ENCODE data around the gene TRAT1.
A peak's percentile ranks its signal among the peaks of the same experiment; 100 is the strongest.
"Not testable (repeated sequence)": the region's sequence is repeated elsewhere in the genome, so short reads cannot be mapped to it uniquely, and the experiment has no call there.

The TRAT1 gene

GRCh38 chr3:108822123-108822897 is at the start of gene TRAT1:
Gene TRAT1, plus strand, starts transcription at chr3:108822786. Its CDS starts 142 bp downstream, at chr3:108822928.
- no peak for DNase-seq (ENCODE audit: low spot score)

DNA sequence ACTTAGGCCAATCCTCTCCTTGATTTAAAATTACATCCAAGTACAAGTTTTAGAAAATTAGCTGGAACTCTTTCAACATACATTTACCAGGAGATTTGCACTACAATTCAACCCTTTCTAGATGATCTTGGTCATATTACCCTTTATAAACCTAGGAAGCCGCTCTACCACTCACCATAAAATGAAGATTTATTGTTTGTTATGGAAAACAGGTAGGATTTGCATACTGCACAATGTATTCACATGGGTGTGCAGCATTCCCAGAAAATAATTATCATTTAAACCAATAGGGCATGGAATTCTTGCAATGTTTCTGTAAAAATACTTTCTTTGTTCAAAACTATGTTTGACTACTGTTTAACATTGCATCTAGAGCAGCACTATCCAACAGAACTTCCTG is 46.9 kb upstream of the TRAT1 start:
- no peak for DNase-seq (ENCODE audit: low spot score)

DNA sequence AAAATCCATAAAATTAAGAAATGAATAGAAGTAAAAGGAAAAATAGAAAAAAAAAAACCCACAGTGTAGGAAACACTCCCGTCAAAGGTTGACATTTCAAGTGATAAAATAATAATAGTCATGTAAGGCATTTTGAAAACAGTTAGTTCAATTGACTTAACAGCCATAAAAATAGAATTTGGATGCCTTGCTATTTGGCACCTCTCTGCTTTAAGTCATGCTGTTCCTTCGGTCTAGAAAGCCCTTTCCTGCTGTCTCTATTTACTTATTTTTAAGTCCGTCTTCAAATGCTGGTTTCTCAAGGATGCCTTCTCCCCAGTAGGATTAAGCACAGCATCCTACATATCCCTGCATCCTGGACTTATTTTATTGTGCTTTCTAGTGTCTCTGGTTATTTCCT is 43.1 kb upstream of the TRAT1 start:
- DNase-seq (ENCODE audit: low spot score), result no peak

- DNase-seq (ENCODE audit: low spot score), result no peak
Observed at GRCh38 chr3:108780235-108780634, 42.4 kb upstream of the TRAT1 start.

- DNase-seq (ENCODE audit: low spot score), result no peak
Observed at GRCh38 chr3:108791473-108791872, 31.1 kb upstream of the TRAT1 start.

GRCh38 chr3:108804437-108804836 is 18.1 kb upstream of the TRAT1 start:
- DNase-seq (ENCODE audit: low spot score), result peak; percentile 95

DNA sequence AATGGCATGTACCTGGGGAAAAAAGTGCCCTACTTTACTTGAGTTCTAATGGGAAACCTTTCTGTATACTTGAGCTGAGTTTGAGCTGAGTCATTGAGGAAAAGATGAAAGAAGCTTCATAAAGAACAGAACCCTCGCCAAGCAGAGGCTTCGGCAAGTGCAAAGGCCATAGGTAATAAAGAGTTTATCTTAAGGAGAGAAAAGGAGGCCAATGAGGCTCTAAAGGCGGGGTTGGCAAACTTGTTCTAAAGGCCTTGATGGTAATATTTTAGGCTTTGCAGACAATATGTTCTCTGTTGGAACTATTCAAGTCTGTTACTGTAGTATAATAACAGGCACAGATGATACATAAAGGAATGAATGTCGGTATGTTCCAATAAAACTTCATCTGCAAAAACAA is 17.6 kb upstream of the TRAT1 start:
- DNase-seq (ENCODE audit: low spot score), result peak; percentile 41

DNA sequence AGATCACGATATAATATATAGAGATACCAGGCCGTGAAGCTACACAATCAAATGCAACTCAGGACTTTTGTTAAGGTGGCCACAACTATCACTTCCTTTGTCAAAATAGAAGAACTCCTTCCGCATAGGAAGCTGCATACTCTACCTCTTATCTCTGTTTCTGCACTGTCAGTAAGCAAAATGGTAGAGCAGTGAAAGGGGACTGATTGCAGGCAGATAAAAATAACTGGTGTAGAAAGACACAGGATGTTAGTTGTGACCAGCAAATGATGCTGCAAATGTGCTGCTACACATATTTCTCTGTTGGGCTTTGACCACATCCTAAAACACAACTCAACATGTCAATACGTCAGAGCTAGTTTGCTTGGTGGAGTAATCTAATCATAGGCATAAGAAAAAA is 16.3 kb upstream of the TRAT1 start:
- no peak for DNase-seq (ENCODE audit: low spot score)

GRCh38 chr3:108818404-108818803 is 4.2 kb upstream of the TRAT1 start:
- DNase-seq (ENCODE audit: low spot score), result peak; percentile 66

GRCh38 chr3:108820586-108820985 is 2.0 kb upstream of the TRAT1 start:
- no peak for DNase-seq (ENCODE audit: low spot score)

DNA sequence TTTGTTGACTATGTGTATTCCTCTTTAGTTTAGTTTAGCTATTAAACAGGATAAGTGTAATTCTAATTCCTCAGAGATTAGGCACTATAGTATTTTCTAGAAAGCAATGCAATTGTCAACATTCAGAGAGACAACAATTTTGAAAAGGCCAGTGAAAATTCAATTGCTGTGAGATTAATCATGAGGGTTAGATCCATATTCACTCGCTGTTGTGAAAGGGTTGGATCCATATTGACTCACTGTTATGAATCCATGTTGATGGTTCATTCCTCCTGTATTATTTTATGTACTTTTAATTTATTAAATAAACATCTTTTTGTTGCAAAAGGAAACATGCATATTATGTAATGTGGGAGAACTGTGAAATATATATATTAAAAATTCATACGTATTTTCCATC is 641 bp downstream of the TRAT1 start:
- DNase-seq (ENCODE audit: low spot score), result no peak

DNA sequence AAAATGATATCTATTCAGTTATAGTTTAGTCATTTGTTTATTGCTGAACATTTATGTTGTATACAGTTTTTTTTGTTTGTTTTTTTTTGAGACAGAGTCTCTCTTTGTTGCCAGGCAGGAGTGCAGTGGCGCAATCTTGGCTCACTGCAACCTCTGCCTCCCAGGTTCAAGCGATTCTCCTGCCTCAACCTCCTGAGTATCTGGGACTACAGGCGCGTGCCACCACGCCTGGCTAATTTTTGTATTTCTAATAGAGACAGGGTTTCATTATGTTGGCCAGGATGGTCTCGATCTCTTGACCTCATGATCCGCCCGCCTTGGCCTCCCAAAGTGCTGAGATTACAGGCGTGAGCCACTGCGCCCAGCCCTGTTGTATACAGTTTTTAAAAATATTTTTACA is 1.2 kb downstream of the TRAT1 start:
- not testable (repeated sequence) for DNase-seq (ENCODE audit: low spot score)

GRCh38 chr3:108826309-108827187 is 4.0 kb downstream of the TRAT1 start:
- no peak for DNase-seq (ENCODE audit: low spot score)

DNA sequence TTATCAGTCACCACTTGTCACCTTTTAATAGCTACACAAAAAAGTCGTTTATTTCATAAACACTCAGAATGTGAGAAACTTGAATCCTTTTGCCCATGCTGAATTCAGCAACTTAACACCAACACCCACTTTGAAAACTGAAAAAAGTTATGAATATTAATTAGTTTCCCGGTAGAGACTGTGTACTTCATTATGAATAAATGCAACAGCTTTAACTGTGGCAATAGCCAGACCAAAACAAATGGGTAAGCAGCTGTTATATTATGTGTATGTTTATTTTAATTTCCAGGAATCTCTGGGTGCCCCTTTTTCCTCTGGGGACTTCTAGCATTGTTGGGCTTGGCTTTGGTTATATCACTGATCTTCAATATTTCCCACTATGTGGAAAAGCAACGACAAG is 7.8 kb downstream of the TRAT1 start:
- DNase-seq (ENCODE audit: low spot score), result no peak

DNA sequence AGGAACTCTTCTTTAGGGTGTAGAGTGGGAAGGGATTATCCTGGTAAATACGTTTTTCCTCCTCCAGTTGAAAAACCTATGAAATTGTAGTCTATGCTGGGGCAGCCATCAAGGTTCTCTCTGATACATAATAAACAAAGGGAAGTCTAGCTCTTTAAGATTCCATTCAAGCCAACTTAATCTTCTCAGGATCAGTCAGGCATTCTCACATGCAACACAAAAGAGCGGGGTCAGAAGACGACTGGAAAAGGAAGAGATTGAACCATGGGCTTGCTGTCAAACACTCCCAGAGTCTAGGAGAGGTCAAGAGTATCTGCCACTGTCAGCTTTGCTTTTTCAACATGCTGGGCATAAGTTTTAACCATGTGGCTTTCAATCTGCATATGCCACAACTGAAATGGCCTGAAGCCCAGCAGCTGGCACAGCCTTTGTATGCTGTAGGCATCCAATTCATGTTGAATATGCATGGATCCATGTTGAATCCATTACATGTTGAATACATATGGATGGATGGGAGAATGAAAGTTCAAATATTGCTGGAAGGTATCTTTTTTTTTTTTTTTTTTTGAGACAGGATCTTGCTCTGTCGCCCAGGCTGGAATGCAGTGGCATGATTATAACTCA is 8.5 kb downstream of the TRAT1 start:
- no peak for DNase-seq (ENCODE audit: low spot score)

DNA sequence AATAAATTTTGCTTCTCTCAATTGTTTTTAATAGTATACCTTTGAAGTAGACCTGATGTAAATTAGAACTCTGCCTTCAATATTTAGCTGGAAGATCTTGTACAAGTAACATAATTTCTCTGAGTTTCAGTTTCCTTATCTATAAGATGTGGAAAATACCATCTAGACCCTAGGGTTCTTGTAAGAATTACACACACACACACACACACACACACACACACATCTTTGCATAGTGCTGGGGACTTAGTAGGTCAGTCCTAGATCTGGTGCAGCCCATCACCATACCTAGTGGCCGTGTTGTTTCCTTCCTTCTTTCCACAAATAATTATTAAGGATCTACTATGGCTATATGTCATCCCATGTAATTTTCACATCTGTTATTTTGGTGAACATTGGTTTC is 11.0 kb downstream of the TRAT1 start:
- DNase-seq (ENCODE audit: low spot score), result no peak

- DNase-seq (ENCODE audit: low spot score), result no peak
Observed at GRCh38 chr3:108834551-108834950, 12.0 kb downstream of the TRAT1 start.

- no peak for DNase-seq (ENCODE audit: low spot score)
Observed at GRCh38 chr3:108835101-108835500, 12.5 kb downstream of the TRAT1 start.

DNA sequence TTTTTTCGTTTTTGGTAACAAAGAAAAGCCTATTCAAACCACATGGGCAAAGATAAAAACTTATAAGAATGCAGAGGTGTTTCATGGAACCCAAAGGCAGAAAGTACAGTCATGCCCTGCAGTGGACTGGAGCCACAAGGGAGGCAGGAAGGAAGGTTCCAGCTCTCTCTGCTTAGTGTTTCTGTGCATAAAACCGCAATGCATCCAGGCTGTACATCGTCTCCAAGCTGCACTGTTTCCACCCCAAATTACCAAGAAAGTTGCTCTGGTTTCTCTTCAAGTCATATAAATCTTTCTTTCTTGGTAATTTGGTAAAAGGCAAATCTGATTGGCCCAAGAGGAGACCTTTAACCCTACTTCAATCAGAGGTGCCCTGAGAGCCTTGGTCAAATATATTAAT is 15.8 kb downstream of the TRAT1 start:
- no peak for DNase-seq (ENCODE audit: low spot score)

DNA sequence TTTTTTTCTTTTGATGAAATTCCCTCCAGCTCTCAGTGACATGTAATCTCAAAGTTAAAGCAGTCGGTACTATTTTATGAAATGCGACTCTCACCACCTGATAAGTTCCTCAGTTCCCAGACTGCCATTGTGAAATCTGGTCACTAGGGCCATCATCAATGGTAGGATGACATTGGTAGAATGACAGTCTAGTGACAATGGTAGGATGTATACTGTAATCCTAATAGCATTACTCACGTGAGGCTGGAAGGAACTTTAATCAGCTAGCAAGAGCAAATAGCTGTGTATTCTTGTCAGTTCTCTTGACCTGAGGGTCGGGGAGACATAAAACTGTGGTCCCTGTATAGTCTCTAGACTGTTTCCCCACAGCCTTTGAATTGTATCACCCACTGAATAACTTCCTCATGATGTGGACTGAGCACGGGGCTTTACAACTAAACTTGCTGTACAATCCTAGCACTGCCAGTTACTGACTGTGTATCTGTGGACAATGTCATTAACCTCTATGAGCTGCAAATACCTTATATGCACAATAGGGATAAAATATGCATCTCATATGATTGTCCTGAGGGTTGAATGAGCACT is 23.2 kb downstream of the TRAT1 start:
- DNase-seq (ENCODE audit: low spot score), result no peak

DNA sequence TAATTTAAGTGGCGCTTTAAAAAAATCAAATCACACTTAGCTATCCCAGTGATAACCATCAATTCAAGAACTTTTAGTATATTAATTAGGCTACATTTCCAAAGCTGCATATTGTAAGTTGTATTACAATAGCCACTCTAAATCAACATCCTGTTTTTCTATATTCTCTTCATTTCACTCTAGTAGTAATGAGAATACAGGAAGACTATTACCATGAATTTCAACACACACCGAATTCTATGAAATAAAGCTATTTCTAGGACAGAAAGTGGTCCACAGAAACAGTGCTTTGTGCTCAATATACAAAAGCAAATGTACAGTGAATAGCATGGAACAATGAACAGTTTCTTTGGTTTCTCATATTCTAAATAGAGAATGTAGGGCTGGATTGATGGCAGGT is 24.6 kb downstream of the TRAT1 start:
- no peak for DNase-seq (ENCODE audit: low spot score)

- no peak for DNase-seq (ENCODE audit: low spot score)
Observed at GRCh38 chr3:108849075-108849474, 26.5 kb downstream of the TRAT1 start.

- DNase-seq (ENCODE audit: low spot score), result no peak
Observed at GRCh38 chr3:108861401-108861800, 38.8 kb downstream of the TRAT1 start.
